NCI-H2171 (cell line): Measurements from ENCODE around the gene GOLGA8J.
"Not testable (repeated sequence)": the region's sequence is repeated elsewhere in the genome, so short reads cannot be mapped to it uniquely, and the experiment has no call there.

ENCODE experiments used
- DNase-seq: peaks from one replicate; lab custom pipeline; 2025; lab: John Stamatoyannopoulos, UW

Gene GOLGA8J

DNA sequence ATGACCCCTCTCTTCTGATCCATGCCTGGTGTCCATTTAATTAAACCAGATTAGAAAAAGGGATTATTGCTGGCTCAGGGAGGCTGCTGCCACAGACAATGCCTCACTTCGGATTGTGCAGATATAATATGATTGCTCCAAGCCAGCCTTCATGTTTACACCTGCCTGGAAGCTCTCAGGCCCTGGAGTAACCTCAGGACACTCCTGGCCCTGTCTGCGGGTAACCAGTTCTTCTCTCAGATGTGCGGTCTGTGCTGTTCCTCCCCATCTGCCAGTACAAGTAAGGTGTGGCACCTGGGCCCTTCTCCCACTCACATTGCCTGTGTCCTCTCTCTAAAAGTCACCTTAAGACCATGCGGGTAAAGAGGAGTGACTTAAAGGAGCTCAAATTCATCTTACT lies 8.8 kb upstream of the GOLGA8J start:
- no peak for DNase-seq

GRCh38 chr15:30080816-30081215 lies 1.9 kb upstream of the GOLGA8J start:
- not testable (repeated sequence) for DNase-seq

GRCh38 chr15:30097827-30098226 lies 15.1 kb downstream of the GOLGA8J start:
- DNase-seq = not testable (repeated sequence)

GRCh38 chr15:30102890-30103289 lies 20.1 kb downstream of the GOLGA8J start:
- DNase-seq = not testable (repeated sequence)

DNA sequence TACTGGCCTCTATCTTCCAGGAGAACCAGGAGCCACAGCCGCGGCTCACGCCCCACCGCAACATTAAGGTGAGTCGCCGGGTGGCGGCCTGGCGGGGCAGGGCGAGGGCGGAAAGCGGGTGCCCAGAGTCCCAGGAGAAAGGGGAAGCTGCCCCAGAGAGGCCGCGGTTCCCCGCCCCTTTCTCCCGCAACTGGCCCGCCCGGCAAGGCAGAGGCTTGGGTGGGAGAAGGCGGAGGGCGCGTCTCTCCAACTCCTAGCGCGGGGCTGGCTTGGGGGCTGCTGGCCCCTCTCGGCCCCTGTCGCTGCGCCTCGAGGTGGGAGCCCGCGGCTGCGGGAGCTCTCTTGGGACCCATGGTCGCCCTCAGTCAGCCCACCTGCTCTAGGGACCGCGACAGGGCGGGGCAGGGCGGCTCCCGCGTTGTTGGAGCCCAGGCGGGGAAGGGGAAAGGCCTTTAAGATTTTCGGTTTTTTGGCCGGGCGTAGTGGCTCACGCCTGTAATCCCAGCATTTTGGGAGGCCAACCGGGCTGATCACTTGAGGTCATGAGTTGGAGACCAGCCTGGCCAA lies 21.3 kb downstream of the GOLGA8J start:
- DNase-seq = not testable (repeated sequence)

GRCh38 chr15:30110591-30110990 lies 27.8 kb downstream of the GOLGA8J start:
- not testable (repeated sequence) for DNase-seq

GRCh38 chr15:30130066-30130465 lies 47.3 kb downstream of the GOLGA8J start:
- DNase-seq = not testable (repeated sequence)

GRCh38 chr15:30134751-30135150 lies 52.0 kb downstream of the GOLGA8J start, which contains the start of gene GOLGA8T:
TSS of gene GOLGA8T (plus strand) at chr15:30135051. CDS start at chr15:30135149, 98 bp downstream.
- DNase-seq = not testable (repeated sequence)
